ENCODE measurements around the gene ICAM5.

- no peak for TF ChIP-seq CTCF (IDR thresholded peaks at IDR 0.05)
- TF ChIP-seq EZH2 (IDR thresholded peaks at IDR 0.05): no peak
Observed at GRCh38 chr19:10325732-10326131, 36.0 kb downstream of the ICAM5 start.
